ENCODE data around the gene SLC25A6. TPM values are rescaled to one million over a fixed set of nuclear protein-coding genes. Genes with fewer than 3 reads are reported as not detected.

SLC25A6 gene
- polyA plus RNA-seq, 3 donors: 442 to 769 (median 449) TPM

DNA sequence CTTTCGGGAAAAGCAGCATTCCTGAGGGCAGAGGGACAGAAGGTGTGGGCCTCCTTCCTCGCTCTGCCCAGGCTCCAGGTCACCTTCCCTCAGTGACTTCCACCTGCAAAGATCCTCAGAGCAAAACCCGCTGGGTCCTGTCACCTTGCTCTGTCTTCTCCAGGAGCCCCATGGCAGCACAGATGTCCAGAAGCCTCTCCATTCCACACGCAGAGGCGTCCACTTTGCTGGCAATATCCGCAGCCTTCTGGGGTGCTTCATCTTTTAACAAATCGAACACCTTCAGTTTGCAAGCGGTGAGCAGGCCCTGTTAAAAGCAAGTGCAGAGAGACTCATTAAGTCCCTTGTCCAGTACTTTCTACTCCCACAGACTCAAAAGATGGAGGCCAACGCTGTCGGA, 33.5 kb upstream of the SLC25A6 start:
- no peaks in the 10 kb centered on the region for H3K4me1 ChIP-seq (ENCODE audit: control insufficient read depth in 1 of 2, insufficient read depth in 2 of 2, low read length in 2 of 2)
- H4K20me1 ChIP-seq (ENCODE audit: insufficient read depth, low read length): no peaks in the 10 kb centered on the region
- Mint-ChIP-seq H3K36me3 (peaks cover 37 to 69% of the 10 kb centered on the region in 2 donors), H3K27ac (no peak overlapping the region), H3K27me3 (ENCODE audit: low read depth in 3 of 3) (peaks cover 0 to 2% (median 1%) of the 10 kb centered on the region in 3 donors), H3K9me3 (peaks cover 24 to 36% (median 32%) of the 10 kb centered on the region in 7 donors), H3K4me3 (no peak overlapping the region), H3K4me1 (no peaks in the 10 kb centered on the region)
- H3K27me3 ChIP-seq (ENCODE audit: control insufficient read depth in 2 of 2, insufficient read depth in 2 of 2, low read length in 2 of 2): no peaks in the 10 kb centered on the region
- 88% methylated on average over 8 of the region's 10 CpGs for WGBS (ENCODE audit: insufficient coverage)
- H3K36me3 ChIP-seq (replicated peaks in 1 of 2; ENCODE audit: control insufficient read depth in 1 of 2, insufficient read depth in 2 of 2, low read length in 2 of 2): peaks cover 15 to 25% of the 10 kb centered on the region in 2 donors
- H2AFZ ChIP-seq (ENCODE audit: insufficient read depth, low read depth, low read length, poor library complexity, severe bottlenecking): no peak overlapping the region
- intact Hi-C loops (cut with micrococcal nuclease): no loop called here
- DNase-seq: no peak
- H3K27ac ChIP-seq (ENCODE audit: low read depth in 1 of 2, low read length in 2 of 2): no peak overlapping the region
- no peak overlapping the region for H3K4me3 ChIP-seq (replicated peaks in 1 of 3; ENCODE audit: low read depth in 2 of 3, low read length in 3 of 3)
- no peak overlapping the region for H3K4me2 ChIP-seq (replicated peaks; ENCODE audit: extremely low read depth, low read length, poor library complexity, severe bottlenecking)
- no peak overlapping the region for H3K9ac ChIP-seq (ENCODE audit: insufficient read depth, low read length, poor library complexity, severe bottlenecking)
- H3K9me3 ChIP-seq (replicated peaks in 1 of 2; ENCODE audit: control insufficient read depth in 1 of 2, insufficient read depth in 1 of 2, low read length in 2 of 2): peaks cover 32 to 36% of the 10 kb centered on the region in 2 donors
- H3K79me2 ChIP-seq (ENCODE audit: insufficient read depth, low read length): no peaks in the 10 kb centered on the region
- TF ChIP-seq, protein P1, sequence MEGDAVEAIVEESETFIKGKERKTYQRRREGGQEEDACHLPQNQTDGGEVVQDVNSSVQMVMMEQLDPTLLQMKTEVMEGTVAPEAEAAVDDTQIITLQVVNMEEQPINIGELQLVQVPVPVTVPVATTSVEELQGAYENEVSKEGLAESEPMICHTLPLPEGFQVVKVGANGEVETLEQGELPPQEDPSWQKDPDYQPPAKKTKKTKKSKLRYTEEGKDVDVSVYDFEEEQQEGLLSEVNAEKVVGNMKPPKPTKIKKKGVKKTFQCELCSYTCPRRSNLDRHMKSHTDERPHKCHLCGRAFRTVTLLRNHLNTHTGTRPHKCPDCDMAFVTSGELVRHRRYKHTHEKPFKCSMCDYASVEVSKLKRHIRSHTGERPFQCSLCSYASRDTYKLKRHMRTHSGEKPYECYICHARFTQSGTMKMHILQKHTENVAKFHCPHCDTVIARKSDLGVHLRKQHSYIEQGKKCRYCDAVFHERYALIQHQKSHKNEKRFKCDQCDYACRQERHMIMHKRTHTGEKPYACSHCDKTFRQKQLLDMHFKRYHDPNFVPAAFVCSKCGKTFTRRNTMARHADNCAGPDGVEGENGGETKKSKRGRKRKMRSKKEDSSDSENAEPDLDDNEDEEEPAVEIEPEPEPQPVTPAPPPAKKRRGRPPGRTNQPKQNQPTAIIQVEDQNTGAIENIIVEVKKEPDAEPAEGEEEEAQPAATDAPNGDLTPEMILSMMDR (IDR thresholded peaks at IDR 0.05): no peak

DNA sequence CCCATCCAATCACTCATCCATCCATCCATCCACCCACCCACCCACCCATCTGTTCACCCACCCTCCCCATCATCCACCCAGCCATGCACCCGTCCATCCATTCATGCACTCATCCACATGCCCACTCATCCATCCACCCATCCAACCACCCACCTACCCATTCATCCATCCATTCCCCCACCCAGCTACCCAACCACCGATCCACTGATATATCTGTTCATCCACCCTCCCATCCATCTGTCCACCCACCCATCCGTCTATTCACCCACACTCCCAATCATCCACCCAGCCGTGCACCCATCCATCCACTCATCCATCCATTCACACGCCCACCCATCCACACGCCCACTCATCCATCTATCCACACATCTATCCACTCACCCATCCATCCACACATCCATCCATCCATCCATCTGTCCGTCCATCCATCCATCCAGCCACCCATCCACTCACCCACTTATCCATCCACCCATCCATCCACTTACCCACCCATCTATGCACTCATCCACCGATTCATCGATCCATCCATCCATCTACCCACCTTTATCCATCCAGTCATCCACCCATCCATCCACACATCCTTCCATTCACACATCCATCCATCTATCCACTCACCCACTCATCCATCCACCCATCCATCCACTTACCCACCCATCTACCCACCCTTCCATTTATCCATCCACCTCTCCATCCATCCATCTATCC, 32.4 kb upstream of the SLC25A6 start:
- Histone ChIP-seq H3K9me3 (replicated peaks in 1 of 2; ENCODE audit: control insufficient read depth in 1 of 2, insufficient read depth in 1 of 2, low read length in 2 of 2) (peaks cover 32 to 36% of the 10 kb centered on the region in 2 donors), H3K9ac (ENCODE audit: insufficient read depth, low read length, poor library complexity, severe bottlenecking) (no peak overlapping the region), H2AFZ (ENCODE audit: insufficient read depth, low read depth, low read length, poor library complexity, severe bottlenecking) (no peak overlapping the region), H3K4me1 (ENCODE audit: control insufficient read depth in 1 of 2, insufficient read depth in 2 of 2, low read length in 2 of 2) (no peaks in the 10 kb centered on the region), H3K4me3 (replicated peaks in 1 of 3; ENCODE audit: low read depth in 2 of 3, low read length in 3 of 3) (no peak overlapping the region), H3K36me3 (replicated peaks in 1 of 2; ENCODE audit: control insufficient read depth in 1 of 2, insufficient read depth in 2 of 2, low read length in 2 of 2) (peaks cover 15 to 25% of the 10 kb centered on the region in 2 donors), H3K79me2 (ENCODE audit: insufficient read depth, low read length) (no peaks in the 10 kb centered on the region), H3K4me2 (replicated peaks; ENCODE audit: extremely low read depth, low read length, poor library complexity, severe bottlenecking) (no peak overlapping the region), H3K27ac (ENCODE audit: low read depth in 1 of 2, low read length in 2 of 2) (no peak overlapping the region), H3K27me3 (ENCODE audit: control insufficient read depth in 2 of 2, insufficient read depth in 2 of 2, low read length in 2 of 2) (no peaks in the 10 kb centered on the region), H4K20me1 (ENCODE audit: insufficient read depth, low read length) (no peaks in the 10 kb centered on the region)
- H3K9me3 Mint-ChIP-seq: peaks cover 24 to 37% (median 32%) of the 10 kb centered on the region in 7 donors
- intact Hi-C loops (cut with micrococcal nuclease): no loop called here
- peaks cover 37 to 65% of the 10 kb centered on the region in 2 donors for H3K36me3 Mint-ChIP-seq
- no peak overlapping the region for H3K27ac Mint-ChIP-seq
- peaks cover 0 to 3% (median 1%) of the 10 kb centered on the region in 3 donors for H3K27me3 Mint-ChIP-seq (ENCODE audit: low read depth in 3 of 3)
- DNase-seq: no peak
- TF ChIP-seq, protein P1 (IDR thresholded peaks at IDR 0.05): no peak
- 83% methylated on average over 9 of the region's 9 CpGs for WGBS (ENCODE audit: insufficient coverage)
- no peaks in the 10 kb centered on the region for H3K4me1 Mint-ChIP-seq
- H3K4me3 Mint-ChIP-seq: no peak overlapping the region

All from CD14-positive monocyte (primary cell).